ENCODE measurements around the gene COL6A1. TPM values are rescaled to one million over a fixed set of nuclear protein-coding genes. Genes with fewer than 3 reads are reported as not detected.

COL6A1 gene
- total RNA-seq, 1 donor from 2014 or later = 12.9 TPM

GRCh38 chr21:46033410-46034400 is 52.1 kb downstream of the COL6A1 start:
- DNase-seq (ENCODE audit: low read depth) (no peak), FAIRE-seq (no peak)
- TF ChIP-seq CTCF (IDR thresholded peaks at IDR 0.05; ENCODE audit: insufficient read depth, low read length, severe bottlenecking) = no peak
- Histone ChIP-seq H3K36me3 (ENCODE audit: control insufficient read depth, insufficient read depth, low read length) (no peaks in the 10 kb centered on the region), H3K4me3 (ENCODE audit: low read depth, low read length) (no peak overlapping the region), H3K27me3 (ENCODE audit: control insufficient read depth, insufficient read depth, low read length) (no peaks in the 10 kb centered on the region)

GRCh38 chr21:46035809-46036695 is 54.5 kb downstream of the COL6A1 start:
- no peak for FAIRE-seq
- no peak for DNase-seq (ENCODE audit: low read depth)
- Histone ChIP-seq H3K4me3 (ENCODE audit: low read depth, low read length) (no peak overlapping the region), H3K36me3 (ENCODE audit: control insufficient read depth, insufficient read depth, low read length) (no peaks in the 10 kb centered on the region), H3K27me3 (ENCODE audit: control insufficient read depth, insufficient read depth, low read length) (no peaks in the 10 kb centered on the region)
- no peak for TF ChIP-seq CTCF (IDR thresholded peaks at IDR 0.05; ENCODE audit: insufficient read depth, low read length, severe bottlenecking)

- Histone ChIP-seq H3K36me3 (ENCODE audit: control insufficient read depth, insufficient read depth, low read length) (no peaks in the 10 kb centered on the region), H3K4me3 (ENCODE audit: low read depth, low read length) (no peak overlapping the region), H3K27me3 (ENCODE audit: control insufficient read depth, insufficient read depth, low read length) (no peaks in the 10 kb centered on the region)
- no peak for DNase-seq (ENCODE audit: low read depth)
- TF ChIP-seq CTCF (IDR thresholded peaks at IDR 0.05; ENCODE audit: insufficient read depth, low read length, severe bottlenecking) = no peak
- no peak for FAIRE-seq
Observed at GRCh38 chr21:46036696-46037330, 55.2 kb downstream of the COL6A1 start.

GRCh38 chr21:46037331-46038325 is 56.1 kb downstream of the COL6A1 start:
- no peak for DNase-seq (ENCODE audit: low read depth)
- FAIRE-seq = no peak
- H3K4me3 ChIP-seq (ENCODE audit: low read depth, low read length) = no peak overlapping the region
- no peaks in the 10 kb centered on the region for H3K36me3 ChIP-seq (ENCODE audit: control insufficient read depth, insufficient read depth, low read length)
- H3K27me3 ChIP-seq (ENCODE audit: control insufficient read depth, insufficient read depth, low read length) = no peaks in the 10 kb centered on the region
- no peak for TF ChIP-seq CTCF (IDR thresholded peaks at IDR 0.05; ENCODE audit: insufficient read depth, low read length, severe bottlenecking)

Measured in bronchial epithelial cell (primary cell).